GM13976 (cell line): ENCODE data around the gene ENTHD1.

Source experiments
- DNase-seq: peaks from one replicate; pipeline ENCODE4 v3.0.0; 2012; ENCODE audit warnings: low spot score
- in situ Hi-C: fragments of 300-500 bp; cut with MboI; formaldehyde crosslinking; loops from one replicate; pipeline ENCODE4 v1.12.0; 2022; ENCODE audit warnings: low sequenced_read_pairs, mixed read lengths, inconsistent platforms; ENCODE audit not compliant: unreplicated experiment
- TF ChIP-seq, protein P1 (sequence below): IDR thresholded peaks from 2 replicates; pipeline ENCODE4 v1.5.1; 2012; ENCODE audit warnings: borderline replicate concordance, mild to moderate bottlenecking; ENCODE audit not compliant: insufficient read depth; ENCODE audit errors: extremely low read depth, missing control alignments, control extremely low read depth

The ENTHD1 gene

DNA sequence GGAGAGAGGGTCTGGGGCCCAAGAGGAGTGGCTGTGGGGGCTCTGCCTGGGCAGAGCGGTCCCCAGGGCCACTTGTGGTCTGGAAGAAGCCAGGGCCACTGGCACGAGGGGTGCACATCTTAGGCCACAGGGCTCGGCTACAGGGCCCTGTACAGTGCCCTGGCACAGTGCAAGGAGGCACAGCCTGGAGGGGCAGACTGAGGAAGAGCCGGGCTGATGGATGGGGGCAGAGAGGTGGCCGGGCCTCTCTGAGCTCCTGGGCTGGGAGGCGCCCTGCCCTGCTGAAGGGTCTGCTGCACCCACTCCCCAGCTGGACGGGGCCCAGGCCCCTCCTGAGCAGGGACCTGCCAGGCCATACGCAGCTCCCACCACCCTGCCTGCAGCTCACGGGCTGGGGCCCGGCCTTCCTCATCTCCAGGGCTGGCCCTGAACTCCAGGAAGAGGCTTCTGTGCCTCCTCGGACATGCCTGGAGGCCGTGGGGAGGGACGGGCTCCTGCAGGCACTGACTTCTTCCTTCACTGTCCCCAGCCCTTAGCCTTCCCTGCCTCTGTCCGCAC is 199.5 kb downstream of the ENTHD1 start:
- TF ChIP-seq, protein P1, sequence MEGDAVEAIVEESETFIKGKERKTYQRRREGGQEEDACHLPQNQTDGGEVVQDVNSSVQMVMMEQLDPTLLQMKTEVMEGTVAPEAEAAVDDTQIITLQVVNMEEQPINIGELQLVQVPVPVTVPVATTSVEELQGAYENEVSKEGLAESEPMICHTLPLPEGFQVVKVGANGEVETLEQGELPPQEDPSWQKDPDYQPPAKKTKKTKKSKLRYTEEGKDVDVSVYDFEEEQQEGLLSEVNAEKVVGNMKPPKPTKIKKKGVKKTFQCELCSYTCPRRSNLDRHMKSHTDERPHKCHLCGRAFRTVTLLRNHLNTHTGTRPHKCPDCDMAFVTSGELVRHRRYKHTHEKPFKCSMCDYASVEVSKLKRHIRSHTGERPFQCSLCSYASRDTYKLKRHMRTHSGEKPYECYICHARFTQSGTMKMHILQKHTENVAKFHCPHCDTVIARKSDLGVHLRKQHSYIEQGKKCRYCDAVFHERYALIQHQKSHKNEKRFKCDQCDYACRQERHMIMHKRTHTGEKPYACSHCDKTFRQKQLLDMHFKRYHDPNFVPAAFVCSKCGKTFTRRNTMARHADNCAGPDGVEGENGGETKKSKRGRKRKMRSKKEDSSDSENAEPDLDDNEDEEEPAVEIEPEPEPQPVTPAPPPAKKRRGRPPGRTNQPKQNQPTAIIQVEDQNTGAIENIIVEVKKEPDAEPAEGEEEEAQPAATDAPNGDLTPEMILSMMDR = no peak
- no peak for DNase-seq
- in situ Hi-C loops = no loop called here
